ENCODE results near the gene SLC22A23. TPM values are rescaled to one million over a fixed set of nuclear protein-coding genes. Genes with fewer than 3 reads are reported as not detected.
A peak's percentile ranks its signal among the peaks of the same experiment; 100 is the strongest.

SLC22A23 gene
- total RNA-seq, 1 experiment from 2014 or later, result 6.8 TPM

DNA sequence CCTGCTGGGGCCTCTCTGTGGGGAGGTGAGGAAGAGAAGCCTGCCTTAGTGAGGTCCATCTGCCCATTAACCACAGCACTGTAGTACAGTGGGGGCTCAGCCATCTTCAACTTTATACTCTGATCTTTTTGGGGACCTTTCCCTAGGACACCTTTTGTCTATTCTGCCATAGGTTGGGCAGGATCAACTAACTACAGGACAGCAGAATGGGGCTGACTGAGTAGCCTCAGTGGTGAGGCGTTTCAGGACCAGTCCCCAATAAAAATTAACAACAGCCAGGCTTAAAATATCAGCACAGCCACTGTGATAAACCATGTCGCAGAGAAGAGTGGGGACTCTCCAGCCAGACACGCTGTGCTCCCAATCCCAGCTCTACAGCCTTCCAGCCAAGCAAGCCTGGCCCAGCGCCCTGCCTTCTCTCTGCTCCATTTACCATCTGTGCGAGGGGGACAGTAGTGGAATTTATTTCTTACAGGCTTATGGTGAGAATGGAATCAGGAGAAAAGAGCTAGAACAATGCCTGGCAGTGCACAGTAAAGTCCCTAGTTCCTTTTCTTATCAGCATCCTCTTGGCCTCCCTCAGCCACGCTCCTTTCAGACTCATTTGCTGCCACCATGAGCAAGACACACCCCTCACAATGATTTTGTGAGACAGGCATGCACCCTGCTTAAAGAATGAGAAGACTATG, 75.5 kb downstream of the SLC22A23 start:
- Histone ChIP-seq H3K27me3 (ENCODE audit: insufficient read depth, low read length) (no peaks in the 10 kb centered on the region), H3K23ac (ENCODE audit: insufficient read length, low read depth, low read length) (no peak overlapping the region), H3K4me2 (ENCODE audit: insufficient read depth, insufficient read length, low read length) (no peak overlapping the region), H3K23me2 (ENCODE audit: insufficient read length, low read depth, low read length, poor library complexity, severe bottlenecking) (no peaks in the 10 kb centered on the region), H2BK120ac (ENCODE audit: low read depth, low read length, poor library complexity, severe bottlenecking) (no peak overlapping the region), H3K14ac (ENCODE audit: insufficient read depth, low read length) (no peak overlapping the region), H3K18ac (ENCODE audit: insufficient read length, low read depth, low read length) (no peak overlapping the region), H3K79me2 (ENCODE audit: insufficient read depth, low read length) (no peaks in the 10 kb centered on the region; the same call in 1 of the 2 replicates), H3T11ph (ENCODE audit: low read length) (no peak overlapping the region), H3K4me1 (ENCODE audit: insufficient read depth, low read length) (no peaks in the 10 kb centered on the region), H2AFZ (ENCODE audit: low read length) (no peak overlapping the region), H3K4ac (ENCODE audit: low read depth, low read length) (no peak overlapping the region), H2BK5ac (ENCODE audit: insufficient read length, low read length) (no peak overlapping the region), H3K9me3 (ENCODE audit: control insufficient read depth, low read depth, low read length) (no peaks in the 10 kb centered on the region), H2BK20ac (ENCODE audit: low read depth, low read length, poor library complexity, severe bottlenecking) (no peak overlapping the region), H4K5ac (ENCODE audit: insufficient read length, low read depth, low read length) (no peak overlapping the region), H4K8ac (replicated peaks; ENCODE audit: insufficient read length, low read depth, low read length) (no peak overlapping the region), H3K27ac (ENCODE audit: insufficient read length, low read depth, low read length) (no peak overlapping the region), H2BK15ac (ENCODE audit: low read depth, low read length) (no peak overlapping the region), H3K56ac (ENCODE audit: insufficient read length, low read depth, low read length) (no peak overlapping the region), H4K91ac (ENCODE audit: insufficient read length, low read depth, low read length) (no peak overlapping the region), H3K9ac (ENCODE audit: extremely low read depth, insufficient read length, low read length) (no peak overlapping the region), H4K20me1 (ENCODE audit: control insufficient read depth, insufficient read depth, insufficient read length) (no peaks in the 10 kb centered on the region), H3K79me1 (ENCODE audit: insufficient read depth, low read depth, low read length, poor library complexity, severe bottlenecking) (peaks cover 1% of the 10 kb centered on the region), H2AK5ac (ENCODE audit: insufficient read length, low read length) (no peak overlapping the region), H2BK12ac (ENCODE audit: insufficient read length, low read depth, low read length) (no peak overlapping the region)
- no CpG with 5 or more reads among the region's 6 CpGs for WGBS (ENCODE audit: extremely low coverage, insufficient read length, low lambda C conversion rate)
- no peak for DNase-seq
- TF ChIP-seq, protein P1, sequence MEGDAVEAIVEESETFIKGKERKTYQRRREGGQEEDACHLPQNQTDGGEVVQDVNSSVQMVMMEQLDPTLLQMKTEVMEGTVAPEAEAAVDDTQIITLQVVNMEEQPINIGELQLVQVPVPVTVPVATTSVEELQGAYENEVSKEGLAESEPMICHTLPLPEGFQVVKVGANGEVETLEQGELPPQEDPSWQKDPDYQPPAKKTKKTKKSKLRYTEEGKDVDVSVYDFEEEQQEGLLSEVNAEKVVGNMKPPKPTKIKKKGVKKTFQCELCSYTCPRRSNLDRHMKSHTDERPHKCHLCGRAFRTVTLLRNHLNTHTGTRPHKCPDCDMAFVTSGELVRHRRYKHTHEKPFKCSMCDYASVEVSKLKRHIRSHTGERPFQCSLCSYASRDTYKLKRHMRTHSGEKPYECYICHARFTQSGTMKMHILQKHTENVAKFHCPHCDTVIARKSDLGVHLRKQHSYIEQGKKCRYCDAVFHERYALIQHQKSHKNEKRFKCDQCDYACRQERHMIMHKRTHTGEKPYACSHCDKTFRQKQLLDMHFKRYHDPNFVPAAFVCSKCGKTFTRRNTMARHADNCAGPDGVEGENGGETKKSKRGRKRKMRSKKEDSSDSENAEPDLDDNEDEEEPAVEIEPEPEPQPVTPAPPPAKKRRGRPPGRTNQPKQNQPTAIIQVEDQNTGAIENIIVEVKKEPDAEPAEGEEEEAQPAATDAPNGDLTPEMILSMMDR (conservative IDR thresholded peaks at IDR 0.05), result no peak
- Mint-ChIP-seq H3K9me3 (no peaks in the 10 kb centered on the region), H3K27me3 (ENCODE audit: low read depth) (no peaks in the 10 kb centered on the region), H3K4me3 (no peak overlapping the region), H3K36me3 (ENCODE audit: insufficient read depth in 1 of 3, low read depth in 3 of 3) (peaks cover 0 to 6% (median 0%) of the 10 kb centered on the region in 3 experiments; a peak in 2 of 7 replicates), H3K27ac (0 out of 7 replicates have a peak overlapping the region, but pooled peaks of 1 of the 3 experiments have one; percentile 18), H3K4me1 (peaks cover 17 to 20% of the 10 kb centered on the region in 2 experiments)
